Rectal smooth muscle tissue (tissue), 1 donor: ENCODE results near the gene DECR2.

ENCODE experiments used
- H3K27ac ChIP-seq: one replicate; pipeline ENCODE4 v1.7.0; 2013; ENCODE audit warnings: low read depth, low read length, inconsistent platforms
- H3K27me3 ChIP-seq: one replicate; pipeline ENCODE4 v1.7.0; 2013; ENCODE audit warnings: low read length; ENCODE audit not compliant: control insufficient read depth, insufficient read depth
- H3K36me3 ChIP-seq: one replicate; pipeline ENCODE4 v1.7.0; 2013; ENCODE audit warnings: low read length; ENCODE audit not compliant: control insufficient read depth, insufficient read depth
- H3K4me1 ChIP-seq: one replicate; pipeline ENCODE4 v1.7.0; 2013; ENCODE audit warnings: low read length; ENCODE audit not compliant: control insufficient read depth, insufficient read depth
- H3K4me3 ChIP-seq: one replicate; pipeline ENCODE4 v1.7.0; 2013; ENCODE audit warnings: low read length
- H3K9ac ChIP-seq: one replicate; pipeline ENCODE4 v1.7.0; 2013; ENCODE audit warnings: low read length

DECR2 gene

GRCh38 chr16:457732-458400 lies 56.2 kb downstream of the DECR2 start:
- peaks cover 4% of the 10 kb centered on the region for H3K4me1 ChIP-seq
- no peaks in the 10 kb centered on the region for H3K27me3 ChIP-seq
- H3K9ac ChIP-seq = no peak overlapping the region
- no peaks in the 10 kb centered on the region for H3K36me3 ChIP-seq
- H3K27ac ChIP-seq = no peak overlapping the region
- H3K4me3 ChIP-seq = no peak overlapping the region

- Histone ChIP-seq H3K36me3 (no peaks in the 10 kb centered on the region), H3K9ac (no peak overlapping the region), H3K27me3 (no peaks in the 10 kb centered on the region), H3K4me3 (no peak overlapping the region), H3K4me1 (peaks cover 4% of the 10 kb centered on the region), H3K27ac (no peak overlapping the region)
Observed at GRCh38 chr16:459761-460160, 58.1 kb downstream of the DECR2 start.

GRCh38 chr16:460787-461186 lies 59.1 kb downstream of the DECR2 start:
- peaks cover 4% of the 10 kb centered on the region for H3K4me1 ChIP-seq
- H3K9ac ChIP-seq = no peak overlapping the region
- H3K36me3 ChIP-seq = no peaks in the 10 kb centered on the region
- no peaks in the 10 kb centered on the region for H3K27me3 ChIP-seq
- H3K4me3 ChIP-seq = no peak overlapping the region
- no peak overlapping the region for H3K27ac ChIP-seq
